Adrenal gland (tissue), 12 donors: Measurements from ENCODE around the gene LRRC56. TPM values are rescaled to one million over a fixed set of nuclear protein-coding genes. Genes with fewer than 3 reads are reported as not detected.

ENCODE experiments used
- DNase-seq, 7 donors: peaks; one replicate each; pipeline ENCODE4 v3.0.0-alpha.2; 2019 to 2020
- H3K27ac ChIP-seq, 5 donors: fragments of 200-600 bp; sonication (generic) in 4 of 5; 1 replicate in 3 of 5; 2 replicates in 2 of 5; pipeline versions ENCODE4 v1.5.1 to v1.8.0; 2016 to 2020; ENCODE audit warnings: mild to moderate bottlenecking in 1 of 5
- H3K27me3 ChIP-seq: fragments of 200-600 bp; 2 replicates; pipeline ENCODE4 v1.8.0; 2021
- H3K36me3 ChIP-seq, 2 donors: fragments of 200-600 bp; replicated peaks in 1 of 2; 1 replicate in 1 of 2; 2 replicates in 1 of 2; pipeline versions ENCODE4 v1.5.1 to v1.8.0; 2018 to 2022
- H3K4me1 ChIP-seq, 2 donors: fragments of 200-600 bp; replicated peaks in 1 of 2; 1 replicate in 1 of 2; 2 replicates in 1 of 2; pipeline versions ENCODE4 v1.5.1 to v1.8.0; 2018 to 2021
- H3K4me3 ChIP-seq, 4 donors: fragments of 200-600 bp; sonication (generic) in 3 of 4; one replicate each; pipeline ENCODE4 v1.5.1; 2016 to 2018
- H3K9me3 ChIP-seq, 3 donors: fragments of 200-600 bp; sonication (generic) in 1 of 3; replicated peaks in 1 of 3; 1 replicate in 2 of 3; 2 replicates in 1 of 3; pipeline versions ENCODE4 v1.5.1 to v1.8.0; 2016 to 2021
- CTCF ChIP-seq, 6 experiments: fragments of 450-650 bp in 4 of 6; fragments of 200-600 bp in 2 of 6; sonication (generic) in 1 of 6; IDR thresholded peaks; 1 replicate in 5 of 6; 2 replicates in 1 of 6; pipeline versions ENCODE4 v1.5.1 to v1.8.0; 2016 to 2021; ENCODE audit warnings: antibody characterized with exemption in 6 of 6, mild to moderate bottlenecking in 2 of 6, moderate library complexity in 1 of 6
- POLR2A ChIP-seq, 2 donors: fragments of 450-650 bp; IDR thresholded peaks; one replicate each; pipeline ENCODE4 v1.6.1; 2017; ENCODE audit warnings: antibody characterized with exemption in 2 of 2, mild to moderate bottlenecking in 2 of 2, moderate library complexity in 1 of 2
- WGBS, 4 donors: extraction: QIAGEN DNeasy Blood & Tissue Kit in 2 of 4; methylation state at CpG; one replicate each; pipeline versions ENCODE4 v1.1.5 to v1.1.7; 2013 to 2017; 5-methylcytosine and 5-hydroxymethylcytosine counted together
- intact Hi-C, 2 donors: fragments of 100-400 bp; cut with DNase I; formaldehyde crosslinking; loops; one replicate each; pipeline versions ENCODE4 v1.14.1 to v1.15.0; 2022 to 2023
- polyA plus RNA-seq, 3 donors: library from polyadenylated mRNA; stranded (reverse); fragments of 200-250 nt in 2 of 3; fragments of 350-450 nt in 1 of 3; fragmentation: Illumina TruSeq in 1 of 3; extraction: RNeasy Lipid Tissue Mini Kit (QIAGEN cat#74804) in 1 of 3; gene quantifications; one replicate each; pipeline ENCODE4 v1.2.3, GENCODE V29; 2013 to 2014
- total RNA-seq, 9 donors: library from RNA; depleted of rRNA in 4 of 9; stranded (reverse); fragments of >200 nt in 4 of 9; fragments of 120-200 nt in 1 of 9; fragmentation: NEBNext Ultra II Directional in 1 of 9; extraction: Animal tissue kit (Norgen Biotek cat#: 25700) in 1 of 9; gene quantifications; one replicate each; pipeline versions ENCODE4 v1.1.0 to v1.2.4, GENCODE V29; 2013 to 2023
- donor health status: healthy with polysubstance abuse.
- donor health status: Bipolar disorder and iron deficiency.
- donor health status: DM: yes; HTN: yes; CAD: no.
- donor health status: DM: no; HTN: no; CAD: no.
- donor health status: DM: no; HTN: no; CAD: no.
- donor health status: DM: yes; HTN: yes; CAD: no.

Gene LRRC56
- total and polyA plus RNA-seq, 12 donors = 0.32 to 4.3 (median 0.96) TPM; not detected in 2

GRCh38 chr11:593347-593746, 56.0 kb downstream of the LRRC56 start:
- TF ChIP-seq CTCF (IDR thresholded peaks at IDR 0.05) (no peak), POLR2A (IDR thresholded peaks at IDR 0.05) (no peak)
- H3K4me3 ChIP-seq = no peak overlapping the region
- no peak for DNase-seq
- intact Hi-C loops = no loop called here
- WGBS, 4 donors = 80 to 90% (median 85%) methylated on average over 16 to 21 of the region's 21 CpGs
- H3K36me3 ChIP-seq = peaks cover 0 to 93% of the 10 kb centered on the region in 2 donors
- H3K9me3 ChIP-seq = no peaks in the 10 kb centered on the region
- H3K27me3 ChIP-seq = no peaks in the 10 kb centered on the region
- peaks cover 2 to 4% of the 10 kb centered on the region in 2 donors for H3K4me1 ChIP-seq
- H3K27ac ChIP-seq = no peak overlapping the region

GRCh38 chr11:595400-595799, 58.1 kb downstream of the LRRC56 start:
- 85 to 94% (median 92%) methylated on average over 7 to 10 of the region's 10 CpGs for WGBS, 4 donors
- H3K27ac ChIP-seq = no peak overlapping the region
- H3K4me1 ChIP-seq = no peaks in the 10 kb centered on the region
- no peak for DNase-seq
- intact Hi-C loops = no loop called here
- TF ChIP-seq CTCF (IDR thresholded peaks at IDR 0.05) (no peak), POLR2A (IDR thresholded peaks at IDR 0.05) (no peak)
- no peaks in the 10 kb centered on the region for H3K9me3 ChIP-seq
- H3K27me3 ChIP-seq = no peaks in the 10 kb centered on the region
- no peak overlapping the region for H3K4me3 ChIP-seq
- peaks cover 0 to 93% of the 10 kb centered on the region in 2 donors for H3K36me3 ChIP-seq

GRCh38 chr11:596374-596773, 59.0 kb downstream of the LRRC56 start:
- Histone ChIP-seq H3K4me1 (no peaks in the 10 kb centered on the region), H3K4me3 (no peak overlapping the region), H3K36me3 (peaks cover 0 to 94% of the 10 kb centered on the region in 2 donors), H3K27me3 (no peaks in the 10 kb centered on the region), H3K27ac (no peak overlapping the region), H3K9me3 (no peaks in the 10 kb centered on the region)
- 82 to 91% (median 89%) methylated on average over 9 to 10 of the region's 10 CpGs; no CpG with 5 or more reads in 1 of the 4 donors for WGBS, 4 donors
- DNase-seq = no peak
- TF ChIP-seq CTCF (IDR thresholded peaks at IDR 0.05) = no peak
- TF ChIP-seq POLR2A (IDR thresholded peaks at IDR 0.05) = no peak
- intact Hi-C loops = no loop called here

GRCh38 chr11:597166-597725, 59.9 kb downstream of the LRRC56 start:
- Histone ChIP-seq H3K9me3 (no peaks in the 10 kb centered on the region), H3K36me3 (peaks cover 0 to 97% of the 10 kb centered on the region in 2 donors), H3K27ac (no peak overlapping the region), H3K27me3 (no peaks in the 10 kb centered on the region), H3K4me3 (no peak overlapping the region), H3K4me1 (no peaks in the 10 kb centered on the region)
- WGBS, 4 donors = 64 to 90% (median 88%) methylated on average over 5 to 29 of the region's 29 CpGs
- no peak for DNase-seq
- TF ChIP-seq POLR2A (IDR thresholded peaks at IDR 0.05) (no peak), CTCF (IDR thresholded peaks at IDR 0.05) (no peak)
- intact Hi-C loops = no loop called here
